Stimulated activated CD8-positive, alpha-beta memory T cell treated with anti-CD3 and anti-CD28 coated beads, Interleukin-7, amount 100 ng/mL, for 1 hour (primary cell): ENCODE measurements around the gene FAM107B.

Experiments used
- DNase-seq, 2 donors: peaks; one replicate each; pipeline ENCODE4 v3.0.0-alpha.2; 2020; ENCODE audit warnings: low read depth in 2 of 2

FAM107B gene

DNA sequence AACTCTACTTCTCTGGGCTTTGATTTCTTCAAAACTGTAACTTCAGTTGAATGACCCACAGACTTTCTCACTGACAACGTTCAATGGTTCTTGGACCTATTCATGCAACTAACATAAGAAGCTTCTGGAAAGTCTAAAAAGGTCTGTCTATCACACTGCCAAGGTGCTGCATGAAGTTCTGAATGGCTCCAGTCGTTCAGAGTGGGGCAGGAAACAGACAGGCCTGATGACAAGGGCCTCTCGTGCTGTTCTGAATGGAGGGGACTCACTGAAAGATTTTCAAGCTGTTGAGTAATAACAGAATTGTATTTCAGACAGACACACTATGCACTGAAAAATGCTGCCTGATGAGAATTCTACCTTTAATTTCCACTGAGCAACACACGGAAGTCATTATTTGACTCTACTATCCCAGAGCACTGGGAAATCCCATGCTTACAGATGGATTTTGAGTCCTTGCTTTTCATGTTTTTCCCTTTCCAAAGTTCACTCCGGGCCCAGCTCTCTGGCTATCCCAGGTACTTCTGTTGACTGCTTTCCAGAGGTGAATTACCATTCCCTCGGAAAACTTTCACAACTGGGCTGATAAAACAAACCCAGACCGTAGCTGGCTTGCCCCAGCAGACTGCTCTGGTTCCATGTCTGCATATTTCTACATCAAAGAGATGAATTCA is 239.1 kb downstream of the FAM107B start:
- no peak for DNase-seq

DNA sequence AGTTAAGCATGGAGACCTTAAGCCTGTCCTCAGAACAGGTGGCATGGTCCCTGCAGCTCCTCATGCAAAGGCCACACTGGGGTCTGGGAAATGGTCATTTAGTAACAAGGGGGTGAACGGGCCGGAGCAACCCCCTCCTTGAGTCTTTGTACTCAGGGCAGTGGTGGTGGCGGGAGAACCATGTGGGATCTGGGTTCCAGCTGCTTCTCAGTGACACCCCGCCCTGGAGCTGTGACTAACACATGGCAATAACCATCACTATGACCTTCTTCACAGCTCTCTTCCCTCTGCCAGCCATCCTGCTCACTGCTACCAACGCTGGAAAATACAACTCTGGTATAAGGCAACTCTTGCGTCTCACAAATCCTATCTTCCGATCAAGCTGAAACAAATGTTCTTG is 240.5 kb downstream of the FAM107B start:
- no peak for DNase-seq

DNA sequence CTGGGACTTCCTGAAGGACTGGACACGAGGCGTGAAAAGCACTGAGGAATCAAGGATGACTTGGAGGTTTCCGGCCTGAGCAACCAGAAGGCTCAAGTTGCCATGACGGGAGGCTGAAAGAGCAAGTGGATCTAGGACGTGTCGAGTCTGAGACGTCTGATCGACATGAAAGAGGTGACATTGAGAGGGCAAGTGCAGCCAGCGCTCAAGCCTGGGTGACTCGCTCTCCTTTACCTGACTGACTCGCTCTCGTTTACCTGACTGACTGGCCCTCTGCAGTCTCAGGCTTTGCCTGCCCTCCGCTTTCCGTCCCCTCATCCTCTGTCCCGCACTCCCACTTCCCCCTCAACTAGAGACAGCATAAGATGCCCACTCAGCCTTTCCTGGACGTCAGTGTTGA is 241.4 kb downstream of the FAM107B start:
- no peak for DNase-seq

DNA sequence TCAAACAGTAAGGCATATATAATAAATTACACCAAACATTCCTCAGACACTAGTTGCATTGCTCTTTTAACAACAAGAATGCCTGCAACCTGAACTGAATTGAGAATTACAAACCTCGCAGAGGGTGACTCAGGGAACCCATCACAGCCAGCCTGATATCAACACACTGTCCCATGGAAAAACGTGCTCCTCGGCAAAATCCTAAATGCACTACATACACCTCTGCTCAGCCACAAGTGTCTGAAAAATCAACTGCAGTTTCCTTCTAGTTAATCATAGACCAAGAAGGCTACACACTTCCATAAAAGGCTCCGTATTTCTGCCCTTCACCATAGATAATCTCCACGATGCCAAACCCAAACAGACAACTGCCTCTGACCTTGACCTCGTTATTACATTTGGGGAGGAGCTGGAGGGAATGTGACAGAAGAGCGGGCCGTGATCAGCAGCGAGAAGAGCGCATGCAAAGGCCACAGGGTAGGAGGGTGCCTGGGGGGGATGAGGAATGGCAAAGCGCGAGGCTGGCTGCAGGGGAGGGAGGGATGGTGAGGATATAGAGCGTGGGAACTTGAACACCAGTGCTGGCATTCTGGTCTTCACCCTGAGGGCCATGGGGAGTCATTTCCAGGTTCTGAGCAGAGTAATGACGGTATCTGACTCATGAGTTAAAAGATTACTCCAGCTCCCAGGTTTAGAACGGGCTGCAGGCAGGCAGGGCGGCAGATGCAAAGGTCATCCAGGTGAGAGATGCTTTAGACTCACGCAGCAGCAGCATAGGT is 242.0 kb downstream of the FAM107B start:
- DNase-seq: no peak

DNA sequence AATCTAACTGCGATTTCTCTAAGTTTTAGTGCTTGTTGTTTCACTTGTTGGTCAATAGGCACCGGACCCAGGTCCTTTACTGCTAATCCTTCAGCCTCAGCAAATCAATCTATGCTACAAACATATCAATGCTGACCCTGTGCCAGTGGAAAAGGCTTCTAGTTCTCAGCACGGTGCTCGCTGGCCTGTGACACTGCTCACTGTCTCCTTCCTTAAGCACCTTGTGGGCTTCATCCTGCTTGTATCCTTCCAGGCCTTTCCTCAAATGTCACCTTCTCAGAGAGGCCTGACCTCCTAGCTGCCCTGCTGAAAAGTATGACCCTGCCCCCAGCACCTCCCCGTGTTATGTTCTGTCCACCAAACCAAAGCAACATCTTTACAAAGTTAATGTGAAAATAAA is 242.7 kb downstream of the FAM107B start:
- DNase-seq: no peak

DNA sequence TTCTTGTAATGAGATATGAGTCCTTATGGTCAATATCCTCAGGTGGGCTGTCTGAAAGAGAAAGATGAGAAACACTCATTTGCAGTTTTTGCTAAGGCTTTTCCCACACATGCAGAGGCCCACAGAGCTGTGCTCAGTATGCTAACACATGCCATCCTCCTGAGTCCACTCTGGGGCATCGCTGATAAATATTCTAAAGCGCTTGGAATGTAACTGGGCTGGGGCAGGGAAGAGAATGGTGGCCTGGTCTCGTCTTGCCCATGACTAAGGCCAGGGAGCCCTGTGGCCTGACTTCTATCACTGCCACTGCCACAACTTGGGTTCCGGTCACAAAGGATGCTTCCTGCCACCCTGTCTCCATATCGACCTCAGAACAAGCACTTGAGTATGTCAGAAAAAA is 244.2 kb downstream of the FAM107B start:
- no peak for DNase-seq

DNA sequence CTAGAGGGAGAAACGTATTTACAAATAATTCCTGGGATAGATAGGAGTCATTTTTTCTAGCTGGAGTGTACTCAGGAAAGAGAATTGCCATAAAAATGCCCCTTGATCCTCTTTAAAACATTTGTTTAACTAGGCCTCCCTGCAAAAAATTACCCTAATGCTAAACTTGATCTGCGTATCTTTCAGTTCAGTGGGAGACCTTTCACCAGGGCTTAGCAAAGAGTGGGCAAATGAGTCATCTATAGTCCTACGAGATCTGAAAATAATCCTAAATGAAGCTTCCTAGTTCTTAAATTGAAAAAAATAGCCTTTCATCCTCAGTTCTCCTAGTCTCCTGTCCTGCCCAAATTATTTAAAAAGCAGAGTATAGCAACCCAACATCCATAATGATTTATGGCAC is 245.3 kb downstream of the FAM107B start:
- DNase-seq: no peak

DNA sequence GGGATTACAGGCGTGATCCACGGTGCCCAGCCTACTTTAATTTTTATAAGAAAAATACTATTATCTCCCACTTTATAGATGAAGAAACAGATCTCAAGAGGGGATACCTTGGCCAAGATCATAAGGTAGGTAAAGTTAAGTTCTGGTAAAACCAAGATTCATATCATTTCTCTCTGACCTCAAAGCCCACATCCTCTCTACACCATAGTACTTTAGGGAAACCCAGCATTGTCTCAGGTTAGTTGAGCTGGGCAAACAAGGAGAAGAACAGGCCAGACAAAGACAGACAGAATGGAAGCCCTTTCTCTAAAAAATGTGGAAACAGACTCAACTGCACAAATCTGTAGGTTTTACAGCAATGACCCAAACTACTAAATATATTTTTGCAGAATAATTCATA is 246.2 kb downstream of the FAM107B start:
- DNase-seq: no peak

DNA sequence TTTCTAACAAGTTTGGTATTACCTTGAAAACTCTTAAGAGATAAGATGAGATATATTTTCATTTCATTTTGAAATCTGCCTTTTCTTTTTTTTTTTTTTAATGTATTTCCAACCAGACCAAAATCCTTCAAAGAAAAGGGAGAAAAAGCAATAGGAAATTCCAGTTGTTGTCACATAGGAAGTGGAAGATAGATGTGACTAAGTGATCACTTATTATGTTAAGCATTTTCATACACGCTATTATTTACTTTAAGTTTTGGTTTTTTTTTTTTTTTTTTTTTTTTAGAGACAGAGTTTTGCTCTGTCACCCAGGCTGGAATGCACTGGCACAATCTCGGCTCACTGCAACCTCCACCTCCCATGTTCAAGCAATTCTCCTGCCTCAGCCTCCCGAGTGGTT is 246.8 kb downstream of the FAM107B start:
- DNase-seq: no peak

DNA sequence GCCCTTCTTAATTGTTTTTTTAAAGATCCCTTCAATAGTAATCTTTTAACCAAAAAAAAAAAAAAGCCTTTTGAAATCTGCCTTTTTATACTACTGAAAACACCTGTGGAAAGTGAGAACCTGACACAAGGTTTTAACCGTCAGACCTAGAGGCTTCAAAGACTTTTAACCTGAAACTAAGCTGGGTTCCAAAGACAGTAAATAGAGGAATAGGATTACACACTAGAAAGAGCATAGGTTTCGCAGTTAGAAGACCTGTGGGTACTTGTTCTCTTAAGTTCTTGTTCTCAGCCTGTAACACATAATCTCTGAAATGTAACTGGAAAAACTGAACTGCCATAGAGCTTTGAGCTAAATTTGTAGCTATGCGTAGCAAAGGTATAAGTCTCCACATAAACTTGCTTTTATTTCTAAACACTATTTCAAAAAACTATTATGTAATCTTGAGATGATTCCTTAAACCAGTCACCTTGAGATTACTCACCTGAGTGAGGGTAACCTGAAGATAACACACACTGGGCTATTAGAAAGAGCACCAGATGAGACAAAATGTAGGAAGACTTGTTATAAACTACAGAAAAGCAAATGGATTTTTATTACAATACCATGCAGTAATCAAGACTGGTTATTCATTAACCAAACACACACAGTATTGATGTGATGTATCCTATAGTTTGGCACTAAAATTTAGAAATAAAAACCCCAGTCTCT is 247.4 kb downstream of the FAM107B start:
- no peak for DNase-seq

DNA sequence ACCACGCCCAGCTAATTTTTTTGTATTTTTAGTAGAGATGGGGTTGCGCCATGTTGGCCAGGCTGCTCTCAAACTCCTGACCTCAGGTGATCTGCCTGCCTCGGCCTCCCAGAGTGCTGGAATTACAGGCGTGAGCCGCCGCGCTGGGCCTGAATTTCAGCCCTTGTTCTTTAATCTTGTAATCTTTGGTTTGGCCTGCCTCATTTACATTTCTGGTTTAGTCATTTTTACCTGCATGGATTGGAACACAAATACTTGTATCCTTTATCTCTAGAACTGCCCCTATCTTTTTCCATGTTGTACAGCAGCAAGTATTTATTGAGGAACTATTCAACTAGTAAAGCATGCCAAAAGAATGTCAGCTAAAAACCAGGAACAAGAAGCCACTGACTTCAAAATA is 248.4 kb downstream of the FAM107B start:
- DNase-seq: no peak

DNA sequence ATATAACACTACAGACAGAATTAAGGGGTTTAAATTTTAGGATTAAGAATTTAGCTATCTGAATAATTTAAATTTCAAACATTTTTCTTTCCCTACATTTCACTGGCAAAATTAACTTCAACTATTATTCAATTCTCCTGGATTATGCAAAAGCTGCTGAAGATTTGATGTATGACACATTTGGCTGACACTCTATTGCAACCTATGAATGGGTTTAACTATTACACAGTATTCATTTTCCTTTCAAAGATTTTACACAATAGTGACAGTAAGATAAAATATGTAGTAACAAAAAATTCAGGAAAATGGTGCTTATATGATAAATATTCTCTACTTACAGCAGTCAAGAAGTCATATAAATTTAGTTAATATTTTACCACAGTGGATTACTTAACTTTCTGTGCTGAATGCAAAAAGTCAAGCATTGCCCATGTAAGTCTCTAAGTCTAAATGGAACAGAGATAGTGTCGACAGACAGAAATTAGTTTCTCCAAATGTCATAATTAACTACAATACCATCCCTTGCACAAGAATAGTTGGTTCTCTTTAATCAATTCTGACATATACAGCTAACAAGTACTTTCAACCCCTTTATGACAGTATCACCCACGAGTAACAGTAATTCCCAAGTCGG is 249.9 kb downstream of the FAM107B start:
- DNase-seq: no peak

DNA sequence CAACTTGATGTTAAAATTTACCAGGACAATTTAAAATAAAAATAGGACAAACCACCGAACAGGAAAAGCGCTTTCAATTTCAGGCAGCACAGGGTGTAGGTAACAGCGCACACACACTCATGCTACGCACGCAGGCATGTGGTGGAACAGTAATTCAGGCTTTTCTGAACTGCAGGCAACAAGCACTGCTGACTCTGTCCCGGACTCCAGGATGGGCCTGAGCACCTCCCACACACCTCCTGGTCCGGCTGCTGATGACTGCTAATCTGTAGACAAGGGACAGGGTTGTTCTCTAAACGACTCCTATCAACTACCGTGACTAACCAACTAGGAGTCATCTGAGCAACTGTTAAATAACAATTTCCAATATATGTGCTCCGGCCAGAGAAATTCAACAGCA is 251.4 kb downstream of the FAM107B start:
- DNase-seq: no peak

DNA sequence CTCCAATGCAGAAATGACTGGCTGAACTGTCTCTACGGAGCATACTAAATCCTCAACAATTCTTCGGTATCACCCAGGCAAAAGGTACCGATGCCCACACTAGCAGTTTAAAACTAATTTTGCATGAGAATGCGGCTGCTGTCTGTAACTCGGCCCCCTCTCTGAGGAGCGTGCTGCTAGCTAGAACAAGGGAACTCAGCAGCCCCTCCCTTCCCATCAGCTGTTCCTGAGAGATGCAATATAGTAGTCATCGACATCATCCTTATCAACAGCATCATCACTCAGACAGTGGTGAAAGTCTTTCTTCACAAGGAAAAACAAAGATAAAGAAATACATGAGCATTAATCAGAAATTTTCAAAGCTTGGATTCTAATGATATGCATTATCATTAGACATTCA is 254.9 kb downstream of the FAM107B start:
- DNase-seq: no peak

DNA sequence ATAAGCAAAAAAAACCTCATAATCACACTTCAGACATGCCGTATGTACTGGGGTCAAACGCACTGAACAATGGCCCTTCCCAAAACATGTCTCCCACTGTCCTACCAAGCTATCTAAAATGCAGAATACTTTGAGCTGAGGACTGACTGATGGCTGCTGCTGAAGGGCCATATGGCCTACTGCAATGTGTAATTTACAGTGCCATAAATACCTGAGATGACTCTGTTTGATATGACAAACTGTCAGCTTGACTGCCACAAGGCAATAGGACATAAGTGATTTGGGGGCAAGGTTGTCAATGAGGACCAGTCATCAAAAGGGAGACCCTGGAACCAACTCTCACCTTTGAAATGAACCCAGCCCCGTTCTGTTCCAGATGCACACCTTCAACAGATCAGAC is 256.5 kb downstream of the FAM107B start:
- no peak for DNase-seq

DNA sequence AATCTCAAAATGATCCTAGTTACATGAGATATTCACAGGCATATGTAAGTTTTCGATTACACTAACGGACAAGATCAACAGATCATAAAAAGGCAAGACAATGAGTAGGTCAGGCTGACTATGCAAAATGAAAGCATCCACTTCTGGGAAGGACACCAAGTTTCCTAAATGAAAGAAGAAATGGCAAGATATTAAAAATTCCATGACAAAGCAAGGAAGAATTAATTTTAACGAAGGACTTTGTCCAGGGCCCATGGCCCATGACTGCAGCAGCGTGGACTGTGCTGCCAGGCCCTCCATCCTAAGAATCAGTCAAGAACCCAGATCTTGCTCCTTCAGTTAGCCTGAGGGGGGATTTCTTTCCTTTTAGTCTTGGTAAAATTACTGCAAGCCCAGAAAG is 261.6 kb downstream of the FAM107B start:
- DNase-seq: no peak

DNA sequence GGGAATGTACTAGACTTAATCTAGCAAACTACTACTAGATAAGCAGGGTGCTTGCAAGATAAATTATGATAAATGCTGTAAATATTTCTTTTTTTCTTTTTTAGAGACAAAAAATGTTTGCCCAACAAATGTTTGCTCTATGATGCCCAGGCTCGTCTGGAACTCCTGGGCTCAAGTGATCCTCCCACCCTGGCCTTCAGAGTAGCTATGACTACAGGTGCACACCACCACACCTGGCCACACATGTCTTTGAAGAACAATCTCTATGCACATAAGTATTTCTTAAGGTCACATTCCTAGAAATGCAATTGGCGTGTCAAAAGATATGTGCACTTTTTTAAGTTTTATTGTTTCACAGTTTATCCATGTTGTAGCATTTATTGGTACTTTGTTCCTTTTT is 264.4 kb downstream of the FAM107B start:
- no peak for DNase-seq

DNA sequence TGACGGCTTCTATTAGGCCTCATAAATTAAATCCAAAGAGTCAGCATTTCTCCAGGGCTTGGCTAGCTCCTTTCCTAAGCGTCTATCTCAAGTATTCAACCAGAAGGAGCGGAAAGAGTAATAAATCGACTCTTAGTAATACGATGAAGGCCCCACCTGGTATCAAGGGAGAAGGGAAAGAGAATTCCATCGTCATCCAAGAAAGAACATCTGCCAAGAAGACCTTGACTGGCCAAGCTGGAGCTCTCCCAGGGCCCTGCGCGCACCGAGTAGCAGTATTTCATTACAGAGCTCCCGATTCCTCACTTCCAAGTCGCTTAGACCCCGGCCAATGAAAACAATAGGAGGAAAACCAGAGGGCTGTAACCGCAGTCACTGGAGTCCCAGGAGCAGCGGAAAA is 266.0 kb downstream of the FAM107B start:
- DNase-seq: no peak

DNA sequence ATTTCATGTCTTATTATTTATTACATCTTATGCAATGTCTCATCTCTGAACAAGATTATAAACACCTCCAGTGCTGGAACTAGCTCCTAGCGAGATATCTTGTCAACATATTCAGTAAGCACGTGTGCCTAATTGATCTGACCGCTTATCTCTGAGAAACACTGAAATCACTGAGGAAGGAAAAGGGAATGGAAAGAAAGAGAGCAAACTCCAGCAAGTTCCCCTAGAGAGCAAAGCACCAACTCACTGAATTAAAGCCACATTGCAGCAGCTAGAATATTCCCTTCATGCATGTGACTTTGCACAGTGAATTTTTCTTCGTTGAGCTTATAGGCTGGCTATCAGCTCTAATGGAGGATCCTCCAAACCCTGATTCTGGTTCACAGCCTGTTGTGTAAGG is 266.9 kb downstream of the FAM107B start:
- DNase-seq: no peak

DNA sequence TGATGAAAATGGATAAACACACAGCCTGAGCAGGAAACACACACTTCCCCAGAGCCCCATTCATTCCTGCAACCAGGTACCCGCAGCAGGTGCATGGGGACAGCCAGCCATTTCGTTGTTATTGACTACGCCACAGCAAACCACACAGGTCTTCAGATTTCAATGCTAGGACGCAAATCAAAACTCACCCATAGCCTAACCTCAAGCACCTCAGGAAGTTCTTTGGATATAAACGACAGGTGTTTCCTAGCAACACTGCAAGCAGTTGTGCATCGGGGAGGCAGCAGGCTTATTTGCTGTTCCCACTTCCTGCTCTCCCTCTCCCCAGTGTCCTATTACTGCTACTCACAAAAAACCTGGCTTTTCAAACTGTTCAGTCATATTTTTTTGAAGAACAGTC is 267.5 kb downstream of the FAM107B start:
- DNase-seq: no peak

DNA sequence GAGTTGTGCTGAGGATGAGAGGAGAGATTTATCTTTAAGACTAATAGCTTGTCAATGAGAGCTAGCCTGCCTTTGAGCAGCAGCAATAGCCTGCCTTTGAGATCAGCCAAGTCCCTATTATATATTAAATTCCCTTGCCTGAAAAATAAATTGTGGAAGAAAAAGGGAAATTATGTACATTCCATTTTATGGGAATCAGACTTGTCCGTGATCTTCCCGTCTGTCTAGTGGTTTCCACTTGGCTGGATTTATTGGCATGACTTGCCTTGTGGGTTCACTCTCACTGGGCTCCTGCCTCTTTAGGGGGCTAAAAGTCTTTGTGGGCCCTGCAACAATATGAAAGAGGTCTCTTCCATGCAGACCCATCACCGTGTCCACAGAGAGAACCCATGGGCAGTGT is 272.3 kb downstream of the FAM107B start:
- no peak for DNase-seq

DNA sequence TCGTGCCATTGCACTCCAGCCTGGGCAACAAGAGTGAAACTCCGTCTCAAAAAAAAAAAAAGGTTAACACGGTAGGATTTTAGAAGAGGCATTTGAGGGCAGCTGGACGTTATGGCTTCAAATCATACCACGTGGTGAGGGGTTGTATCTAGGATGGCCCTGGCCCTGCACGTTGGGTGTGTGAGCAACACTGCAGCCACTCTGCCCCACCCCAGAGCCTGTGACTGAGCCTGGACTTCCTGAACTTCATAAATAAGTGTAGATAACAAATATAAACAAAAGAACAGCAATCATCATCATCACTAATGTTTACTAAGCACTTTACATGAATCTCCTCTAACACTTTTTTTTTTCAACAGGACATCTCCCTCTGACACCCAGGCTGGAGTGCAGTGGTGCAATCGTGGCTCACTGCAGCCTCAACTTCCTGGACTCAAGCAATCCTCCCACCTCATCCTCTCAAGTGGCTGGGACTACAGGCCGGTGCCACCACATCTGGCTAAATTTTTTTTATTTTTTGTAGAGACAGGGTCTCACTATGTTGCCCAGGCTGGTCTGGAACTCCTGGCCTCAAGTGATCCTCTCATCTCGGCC is 274.4 kb downstream of the FAM107B start:
- DNase-seq: no peak
